Measurements from ENCODE around the gene RNF220. TPM values are rescaled to one million over a fixed set of nuclear protein-coding genes. Genes with fewer than 3 reads are reported as not detected.

Gene RNF220
- total RNA-seq, 4 donors from 2014 or later = 53.5 to 112 (median 61.9) TPM

DNA sequence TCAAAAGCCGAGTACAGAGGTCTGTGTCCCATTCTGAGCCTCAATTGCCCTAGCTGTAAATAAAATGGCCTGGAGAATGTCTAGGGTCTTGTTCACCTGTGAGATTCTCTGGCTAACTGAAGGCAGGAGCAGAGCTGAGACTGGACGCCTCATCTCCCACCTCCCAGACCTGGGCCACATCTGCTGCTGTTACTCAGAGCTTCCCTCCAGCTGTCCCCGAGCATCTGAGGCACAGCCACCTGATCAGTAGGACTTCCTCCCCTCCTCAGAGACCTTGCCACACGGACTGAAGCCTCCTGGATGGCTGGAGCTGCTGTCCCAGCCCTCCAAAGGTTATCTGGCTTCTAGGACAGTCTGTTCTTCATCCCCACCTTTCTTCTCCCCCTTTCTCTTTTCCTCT, 206.8 kb downstream of the RNF220 start:
- TF ChIP-seq, protein P1, sequence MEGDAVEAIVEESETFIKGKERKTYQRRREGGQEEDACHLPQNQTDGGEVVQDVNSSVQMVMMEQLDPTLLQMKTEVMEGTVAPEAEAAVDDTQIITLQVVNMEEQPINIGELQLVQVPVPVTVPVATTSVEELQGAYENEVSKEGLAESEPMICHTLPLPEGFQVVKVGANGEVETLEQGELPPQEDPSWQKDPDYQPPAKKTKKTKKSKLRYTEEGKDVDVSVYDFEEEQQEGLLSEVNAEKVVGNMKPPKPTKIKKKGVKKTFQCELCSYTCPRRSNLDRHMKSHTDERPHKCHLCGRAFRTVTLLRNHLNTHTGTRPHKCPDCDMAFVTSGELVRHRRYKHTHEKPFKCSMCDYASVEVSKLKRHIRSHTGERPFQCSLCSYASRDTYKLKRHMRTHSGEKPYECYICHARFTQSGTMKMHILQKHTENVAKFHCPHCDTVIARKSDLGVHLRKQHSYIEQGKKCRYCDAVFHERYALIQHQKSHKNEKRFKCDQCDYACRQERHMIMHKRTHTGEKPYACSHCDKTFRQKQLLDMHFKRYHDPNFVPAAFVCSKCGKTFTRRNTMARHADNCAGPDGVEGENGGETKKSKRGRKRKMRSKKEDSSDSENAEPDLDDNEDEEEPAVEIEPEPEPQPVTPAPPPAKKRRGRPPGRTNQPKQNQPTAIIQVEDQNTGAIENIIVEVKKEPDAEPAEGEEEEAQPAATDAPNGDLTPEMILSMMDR (IDR thresholded peaks at IDR 0.05; ENCODE audit: low read depth) = no peak

DNA sequence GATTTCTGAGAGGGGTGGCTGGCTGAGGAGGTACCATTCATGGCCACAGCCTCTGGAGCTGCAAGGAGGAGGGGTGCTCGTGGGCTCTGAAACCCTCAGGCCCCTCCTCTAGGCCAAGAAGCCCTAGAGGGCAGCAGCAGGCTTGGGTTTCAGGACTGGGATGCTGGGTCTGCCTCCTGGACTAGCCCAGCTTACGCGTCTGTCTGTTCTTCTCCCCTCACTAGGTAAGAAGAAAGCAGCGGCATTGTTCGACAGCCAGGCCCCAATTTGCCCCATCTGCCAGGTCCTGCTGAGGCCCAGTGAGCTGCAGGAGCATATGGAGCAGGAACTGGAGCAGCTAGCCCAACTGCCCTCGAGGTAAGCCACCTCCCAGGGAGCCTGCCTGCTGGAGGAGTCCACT, 208.9 kb downstream of the RNF220 start:
- TF ChIP-seq, protein P1 (IDR thresholded peaks at IDR 0.05; ENCODE audit: low read depth) = no peak

DNA sequence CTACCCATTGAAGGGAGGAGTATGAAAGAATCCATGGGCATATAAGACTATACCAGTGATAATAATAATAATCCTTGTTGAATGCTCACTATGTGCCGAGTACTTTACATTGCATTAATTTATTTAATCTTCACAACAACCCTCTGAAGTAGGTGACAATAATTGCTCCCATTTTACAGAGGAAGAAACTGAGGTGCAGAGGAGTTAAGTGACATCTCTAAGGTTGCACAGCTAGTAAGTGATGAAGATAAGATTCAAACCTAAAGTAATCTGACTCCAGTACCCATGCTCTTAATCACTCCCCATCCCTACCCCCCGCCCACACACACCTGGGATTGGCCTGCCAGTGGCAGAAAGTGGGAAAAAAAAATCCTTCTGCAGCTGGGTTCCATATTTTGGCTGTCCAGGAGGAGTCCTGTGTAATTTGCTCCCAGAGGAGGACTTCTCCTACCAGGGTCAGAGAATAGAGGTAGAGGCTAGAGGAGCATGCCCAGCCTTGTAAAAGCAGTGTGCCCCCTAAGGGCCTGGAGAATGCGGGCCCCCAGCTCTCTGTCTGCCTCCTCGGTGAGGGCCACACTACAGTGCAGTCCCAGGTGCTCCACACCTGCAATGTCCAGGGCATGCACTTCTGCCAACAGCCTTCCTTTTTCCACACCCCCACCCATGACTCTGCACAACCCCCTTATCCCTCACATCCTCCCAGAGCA, 211.4 kb downstream of the RNF220 start:
- TF ChIP-seq, protein P1 (IDR thresholded peaks at IDR 0.05; ENCODE audit: low read depth) = no peak

- TF ChIP-seq, protein P1 (IDR thresholded peaks at IDR 0.05; ENCODE audit: low read depth) = no peak
These were observed 212.1 kb downstream of the RNF220 start for GRCh38 chr1:44616991-44617702.

DNA sequence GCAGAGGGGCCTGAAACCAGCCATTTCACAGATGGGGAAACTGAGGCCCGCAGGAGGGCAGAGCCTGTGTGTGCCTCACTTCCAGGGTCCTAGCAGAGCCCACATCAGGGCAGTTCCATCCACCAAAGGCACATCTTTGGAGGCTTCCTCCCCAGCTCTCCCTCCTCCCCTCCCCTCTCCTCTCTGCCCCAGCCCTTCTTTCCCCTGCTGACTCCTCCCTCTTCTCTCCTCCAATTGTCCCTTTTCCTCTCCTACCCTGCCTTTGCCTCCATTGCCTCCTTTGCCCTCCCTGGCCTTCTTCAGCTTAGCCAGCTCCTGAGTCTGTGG, 212.6 kb downstream of the RNF220 start:
- TF ChIP-seq, protein P1 (IDR thresholded peaks at IDR 0.05; ENCODE audit: low read depth) = no peak

DNA sequence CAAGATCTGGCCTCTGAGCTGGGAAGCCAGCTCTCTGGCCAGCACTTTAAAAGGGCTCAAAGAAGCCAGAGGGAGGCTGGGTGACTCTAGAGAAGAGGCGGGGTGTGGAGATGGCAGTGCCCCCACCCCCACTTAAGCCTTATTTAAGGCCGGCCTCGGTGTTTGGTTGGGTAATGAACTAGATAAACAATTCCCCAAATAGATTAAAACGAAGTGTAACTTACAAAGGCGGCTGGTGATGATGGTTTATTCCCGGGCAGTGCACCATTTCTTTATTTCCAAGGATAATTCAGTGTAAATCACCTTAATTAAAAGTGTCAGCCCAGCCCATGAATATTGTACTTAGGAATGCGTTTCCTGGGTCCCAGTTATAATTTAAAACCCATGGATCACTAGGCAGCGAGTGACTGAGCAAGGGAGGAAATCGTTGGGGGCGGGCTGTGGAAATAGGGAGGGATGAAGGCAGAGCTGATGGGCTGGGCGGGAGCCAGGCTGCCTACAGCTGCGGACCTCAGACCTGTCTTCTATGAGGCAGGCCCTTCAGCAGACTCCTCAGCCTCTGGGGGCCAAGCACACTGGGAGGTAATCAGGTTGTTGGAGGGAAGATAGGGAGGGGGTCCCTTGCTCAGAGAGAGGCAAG, 214.3 kb downstream of the RNF220 start:
- TF ChIP-seq, protein P1 (IDR thresholded peaks at IDR 0.05; ENCODE audit: low read depth) = no peak

DNA sequence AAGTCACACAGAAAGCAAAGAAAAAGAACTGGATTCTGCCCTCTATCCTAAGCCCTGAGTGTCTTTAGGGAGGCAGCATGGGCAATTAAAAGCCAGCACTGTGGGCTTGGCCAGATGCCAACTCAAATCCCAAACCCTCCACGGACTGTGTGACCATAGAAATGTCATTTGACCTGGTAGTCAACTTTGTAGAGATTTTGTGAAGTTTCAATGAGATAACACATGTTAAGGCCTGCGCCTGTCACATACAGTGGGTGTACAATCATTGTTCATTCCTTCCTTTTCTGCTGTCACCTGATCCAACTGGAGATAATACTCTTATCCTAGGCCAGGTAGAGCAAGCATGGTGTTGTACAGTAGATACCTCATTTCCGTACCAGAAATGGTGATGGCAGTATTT, 215.0 kb downstream of the RNF220 start:
- TF ChIP-seq, protein P1 (IDR thresholded peaks at IDR 0.05; ENCODE audit: low read depth) = no peak
